HFFc6 (cell line): ENCODE measurements around the gene GSTA2. TPM values are rescaled to one million over a fixed set of nuclear protein-coding genes. Genes with fewer than 3 reads are reported as not detected.
"Not testable (repeated sequence)": the region's sequence is repeated elsewhere in the genome, so short reads cannot be mapped to it uniquely, and the experiment has no call there.

ENCODE experiments used
- DNase-seq: peaks from one replicate; pipeline ENCODE4 v3.0.0-alpha.2; 2018
- H3K27ac Mint-ChIP-seq: 2 replicates; pipeline ENCODE4 v1.8.0; 2020; ENCODE audit warnings: mild to moderate bottlenecking, mixed read lengths
- H3K27me3 Mint-ChIP-seq: 2 replicates; pipeline ENCODE4 v1.8.0; 2021; ENCODE audit warnings: mild to moderate bottlenecking, moderate library complexity, mixed read lengths; ENCODE audit not compliant: insufficient read depth
- H3K36me3 Mint-ChIP-seq: 2 replicates; pipeline ENCODE4 v1.8.0; 2021; ENCODE audit warnings: low read depth, mixed read lengths
- H3K4me1 Mint-ChIP-seq: 2 replicates; pipeline ENCODE4 v1.8.0; 2020; ENCODE audit warnings: low read depth, mixed read lengths
- H3K4me3 Mint-ChIP-seq: 2 replicates; pipeline ENCODE4 v1.8.0; 2020; ENCODE audit warnings: mild to moderate bottlenecking, moderate library complexity, mixed read lengths
- H3K9me3 Mint-ChIP-seq: 2 replicates; pipeline ENCODE4 v1.8.0; 2020; ENCODE audit warnings: mild to moderate bottlenecking, mixed read lengths
- CTCF ChIP-seq: fragments of 200-600 bp; sonication (generic); IDR thresholded peaks from 2 replicates; pipeline ENCODE4 v1.5.0; 2021; ENCODE audit warnings: antibody characterized with exemption, mild to moderate bottlenecking
- total RNA-seq, 6 experiments: library from RNA; stranded (reverse); fragmentation: NEBNext Ultra II Directional; extraction: Animal tissue kit (Norgen Biotek cat#: 25700); gene quantifications; 2 replicates in 1 of 6; 3 replicates in 5 of 6; pipeline ENCODE4 v1.2.3, GENCODE V29; 2021

The GSTA2 gene
- total RNA-seq, 6 experiments from 2014 or later: not detected

GRCh38 chr6:52779237-52779636 lies 16.0 kb upstream of the GSTA2 start:
- no peak overlapping the region for H3K4me3 Mint-ChIP-seq
- no peak for TF ChIP-seq CTCF
- peaks cover 2% of the 10 kb centered on the region for H3K27me3 Mint-ChIP-seq
- no peak overlapping the region for H3K27ac Mint-ChIP-seq
- peaks cover 6% of the 10 kb centered on the region for H3K36me3 Mint-ChIP-seq
- peaks cover 10% of the 10 kb centered on the region for H3K4me1 Mint-ChIP-seq
- peaks cover 7% of the 10 kb centered on the region; the same call in 1 of the 2 replicates for H3K9me3 Mint-ChIP-seq
- DNase-seq: no peak

- not testable (repeated sequence) for H3K4me1 Mint-ChIP-seq, DNase-seq, H3K27me3 Mint-ChIP-seq, H3K4me3 Mint-ChIP-seq, H3K9me3 Mint-ChIP-seq, H3K36me3 Mint-ChIP-seq, H3K27ac Mint-ChIP-seq
Measured at GRCh38 chr6:52776711-52777351, 13.6 kb upstream of the GSTA2 start.

GRCh38 chr6:52769399-52769798 lies 6.1 kb upstream of the GSTA2 start:
- not testable (repeated sequence) for H3K36me3 Mint-ChIP-seq, H3K27ac Mint-ChIP-seq, H3K4me3 Mint-ChIP-seq, H3K9me3 Mint-ChIP-seq
- H3K27me3 Mint-ChIP-seq: peaks cover 13% of the 10 kb centered on the region
- DNase-seq: peak; percentile 70
- peaks cover 15% of the 10 kb centered on the region for H3K4me1 Mint-ChIP-seq

GRCh38 chr6:52767658-52768057 lies 4.4 kb upstream of the GSTA2 start:
- H3K27ac Mint-ChIP-seq, H3K36me3 Mint-ChIP-seq, H3K9me3 Mint-ChIP-seq, DNase-seq, H3K4me3 Mint-ChIP-seq: not testable (repeated sequence)
- H3K4me1 Mint-ChIP-seq: peaks cover 15% of the 10 kb centered on the region
- peaks cover 20% of the 10 kb centered on the region for H3K27me3 Mint-ChIP-seq

- H3K27ac Mint-ChIP-seq, H3K9me3 Mint-ChIP-seq, H3K36me3 Mint-ChIP-seq, H3K4me3 Mint-ChIP-seq, DNase-seq: not testable (repeated sequence)
- H3K4me1 Mint-ChIP-seq: peaks cover 20% of the 10 kb centered on the region
- peaks cover 21% of the 10 kb centered on the region for H3K27me3 Mint-ChIP-seq
Measured at GRCh38 chr6:52761673-52762491, 1.4 kb downstream of the GSTA2 start.

GRCh38 chr6:52760105-52760765 lies 3.0 kb downstream of the GSTA2 start:
- no peak for DNase-seq
- TF ChIP-seq CTCF: no peak
- Mint-ChIP-seq H3K27ac (no peak overlapping the region), H3K36me3 (no peaks in the 10 kb centered on the region), H3K4me3 (no peak overlapping the region), H3K4me1 (peaks cover 20% of the 10 kb centered on the region), H3K27me3 (peaks cover 17% of the 10 kb centered on the region), H3K9me3 (no peaks in the 10 kb centered on the region)

GRCh38 chr6:52759085-52759484 lies 4.2 kb downstream of the GSTA2 start:
- Mint-ChIP-seq H3K36me3 (no peaks in the 10 kb centered on the region), H3K4me1 (peaks cover 20% of the 10 kb centered on the region)

GRCh38 chr6:52757651-52758338 lies 5.5 kb downstream of the GSTA2 start:
- H3K27me3 Mint-ChIP-seq, H3K36me3 Mint-ChIP-seq, H3K9me3 Mint-ChIP-seq, H3K4me3 Mint-ChIP-seq: not testable (repeated sequence)
- H3K27ac Mint-ChIP-seq: peak overlapping the region; percentile 9; the same call in 1 of the 2 replicates
- H3K4me1 Mint-ChIP-seq: peaks cover 32% of the 10 kb centered on the region
- DNase-seq: peak; percentile 65

More at GRCh38 chr6:52759085-52759484, 4.2 kb downstream of the GSTA2 start:
- no peak for DNase-seq
- Mint-ChIP-seq H3K9me3 (no peaks in the 10 kb centered on the region), H3K27me3 (peaks cover 14% of the 10 kb centered on the region), H3K27ac (no peak overlapping the region), H3K4me3 (no peak overlapping the region)
- no peak for TF ChIP-seq CTCF
